Omental fat pad (tissue), 4 donors: Measurements from ENCODE around the gene CNGA2. TPM values are rescaled to one million over a fixed set of nuclear protein-coding genes. Genes with fewer than 3 reads are reported as not detected.

Source experiments
- ATAC-seq: fragments of 150-250 bp; one replicate; pipeline ENCODE4 v1.9.1; 2016; ENCODE audit warnings: mild to moderate bottlenecking, moderate library complexity; ENCODE audit not compliant: low FRiP score
- DNase-seq: peaks from one replicate; pipeline ENCODE4 v3.0.0-alpha.2; 2019; ENCODE audit warnings: low spot score
- total RNA-seq, 4 donors: library from RNA; depleted of rRNA; stranded (reverse); fragments of >200 nt; gene quantifications; one replicate each; pipeline ENCODE4 v1.1.0, GENCODE V29; 2016
- TF ChIP-seq, protein P1 (sequence below), 3 donors: fragments of 450-650 bp; IDR thresholded peaks; one replicate each; pipeline ENCODE4 v1.5.1; 2016 to 2017; ENCODE audit warnings: antibody characterized with exemption in 3 of 3, mild to moderate bottlenecking in 3 of 3, moderate library complexity in 2 of 3

CNGA2 gene
- total RNA-seq, 4 donors from 2014 or later = not detected

GRCh38 chrX:151710457-151710856 is 24.1 kb upstream of the CNGA2 start:
- TF ChIP-seq, protein P1, sequence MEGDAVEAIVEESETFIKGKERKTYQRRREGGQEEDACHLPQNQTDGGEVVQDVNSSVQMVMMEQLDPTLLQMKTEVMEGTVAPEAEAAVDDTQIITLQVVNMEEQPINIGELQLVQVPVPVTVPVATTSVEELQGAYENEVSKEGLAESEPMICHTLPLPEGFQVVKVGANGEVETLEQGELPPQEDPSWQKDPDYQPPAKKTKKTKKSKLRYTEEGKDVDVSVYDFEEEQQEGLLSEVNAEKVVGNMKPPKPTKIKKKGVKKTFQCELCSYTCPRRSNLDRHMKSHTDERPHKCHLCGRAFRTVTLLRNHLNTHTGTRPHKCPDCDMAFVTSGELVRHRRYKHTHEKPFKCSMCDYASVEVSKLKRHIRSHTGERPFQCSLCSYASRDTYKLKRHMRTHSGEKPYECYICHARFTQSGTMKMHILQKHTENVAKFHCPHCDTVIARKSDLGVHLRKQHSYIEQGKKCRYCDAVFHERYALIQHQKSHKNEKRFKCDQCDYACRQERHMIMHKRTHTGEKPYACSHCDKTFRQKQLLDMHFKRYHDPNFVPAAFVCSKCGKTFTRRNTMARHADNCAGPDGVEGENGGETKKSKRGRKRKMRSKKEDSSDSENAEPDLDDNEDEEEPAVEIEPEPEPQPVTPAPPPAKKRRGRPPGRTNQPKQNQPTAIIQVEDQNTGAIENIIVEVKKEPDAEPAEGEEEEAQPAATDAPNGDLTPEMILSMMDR (IDR thresholded peaks at IDR 0.05) = no peak
- no peak for ATAC-seq
- DNase-seq = no peak

GRCh38 chrX:151711154-151711553 is 23.4 kb upstream of the CNGA2 start:
- no peak for DNase-seq
- no peak for ATAC-seq
- TF ChIP-seq, protein P1 (IDR thresholded peaks at IDR 0.05) = no peak

GRCh38 chrX:151711787-151712186 is 22.8 kb upstream of the CNGA2 start:
- ATAC-seq (no peak), DNase-seq (no peak)
- TF ChIP-seq, protein P1 (IDR thresholded peaks at IDR 0.05) = no peak

GRCh38 chrX:151712253-151712652 is 22.3 kb upstream of the CNGA2 start:
- ATAC-seq = no peak
- no peak for DNase-seq
- TF ChIP-seq, protein P1 (IDR thresholded peaks at IDR 0.05) = no peak

- TF ChIP-seq, protein P1 (IDR thresholded peaks at IDR 0.05) = no peak
- DNase-seq (no peak), ATAC-seq (no peak)
These were observed 20.7 kb upstream of the CNGA2 start for GRCh38 chrX:151713849-151714248.

GRCh38 chrX:151714362-151714761 is 20.2 kb upstream of the CNGA2 start:
- ATAC-seq (no peak), DNase-seq (no peak)
- TF ChIP-seq, protein P1 (IDR thresholded peaks at IDR 0.05) = no peak

DNA sequence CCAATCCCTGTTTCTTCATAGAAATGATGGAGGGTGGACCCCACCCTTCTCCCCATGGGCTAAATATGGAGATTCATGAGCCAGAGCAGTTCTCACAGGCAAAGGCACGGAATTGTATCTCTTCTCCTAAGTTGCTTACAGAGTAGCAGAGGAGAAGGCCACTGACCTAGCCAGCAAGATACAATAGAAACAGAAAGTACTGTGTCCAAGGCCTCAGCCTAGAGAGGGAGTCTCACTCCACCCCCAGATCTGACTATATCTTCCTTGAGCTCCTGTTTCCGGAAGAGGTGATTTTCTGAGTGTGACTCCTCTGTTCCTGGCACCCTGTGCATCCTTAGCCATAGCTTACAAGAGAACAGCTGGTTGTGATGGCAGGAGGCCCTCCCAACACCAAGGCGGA is 18.8 kb upstream of the CNGA2 start, which contains the start of gene FATE1:
FATE1 (plus strand) TSS at position 284 of the 400 bp plus-strand sequence; CDS start at position 369, 85 bp downstream.
- ATAC-seq (no peak), DNase-seq (no peak)
- TF ChIP-seq, protein P1 (IDR thresholded peaks at IDR 0.05) = no peak
